HepG2 (cell line): ENCODE data around the gene BAIAP3. TPM values are rescaled to one million over a fixed set of nuclear protein-coding genes. Genes with fewer than 3 reads are reported as not detected.

Experiments
- ATAC-seq: fragments of 200-7000 bp; cut with Tn5 transposase; 3 replicates; pipeline ENCODE4 v1.9.1; 2020; ENCODE audit warnings: mild to moderate bottlenecking, moderate library complexity
- BruUV-seq: library from RNA; stranded (reverse); fragments of 400-500 nt; replicated peaks from 2 replicates; lab custom pipeline; 2021; lab: Mats Ljungman, UMichigan
- CTCF ChIA-PET: fragments of 300-600 bp; formaldehyde crosslinking; extraction: SDS; loops from one replicate; lab custom pipeline; 2021; ENCODE audit warnings: low total read pairs, inconsistent platforms, low intra/inter-chr PET ratio; lab: Yijun Ruan, JAX
- POLR2A ChIA-PET: fragments of 350-600 bp; sonication (Branson Sonifier 250); formaldehyde crosslinking; loops from one replicate; lab custom pipeline; 2020; ENCODE audit warnings: antibody characterized with exemption, inconsistent platforms; lab: Yijun Ruan, JAX
- DNase-seq: peaks from one replicate; pipeline ENCODE4 v3.0.0-alpha.2; 2015; ENCODE audit warnings: low spot score
- FAIRE-seq: peaks from 3 replicates; lab custom pipeline; 2011; peaks lifted over from hg19 to GRCh38; lab: Jason Lieb, UNC
- H2AFZ ChIP-seq: one replicate; pipeline ENCODE4 v1.6.1; 2011; ENCODE audit warnings: low read length, inconsistent platforms
- H3K27ac ChIP-seq: fragments of 300-600 bp; 3 replicates; pipeline ENCODE4 v1.8.0; 2011; ENCODE audit warnings: mixed run types, mild to moderate bottlenecking, mixed read lengths, low read length, inconsistent platforms; ENCODE audit not compliant: insufficient read depth; ENCODE audit errors: extremely low read length
- H3K27me3 ChIP-seq, 2 experiments: fragments of 200-600 bp in 1 of 2; 2 replicates in 1 of 2; 3 replicates in 1 of 2; pipeline versions ENCODE4 v1.6.0 to v1.8.0; 2011; ENCODE audit warnings: low read length in 2 of 2, mild to moderate bottlenecking in 2 of 2, moderate library complexity in 2 of 2, inconsistent platforms in 1 of 2; ENCODE audit not compliant: insufficient read depth in 2 of 2, control insufficient read depth in 1 of 2
- H3K36me3 ChIP-seq, 2 experiments: fragments of 200-600 bp in 1 of 2; replicated peaks in 1 of 2; 2 replicates in 1 of 2; 3 replicates in 1 of 2; pipeline versions ENCODE4 v1.5.1 to v1.8.0; 2011; ENCODE audit warnings: low read length in 2 of 2, inconsistent platforms in 1 of 2; ENCODE audit not compliant: insufficient read depth in 2 of 2, control insufficient read depth in 1 of 2
- H3K4me1 ChIP-seq: 2 replicates; pipeline ENCODE4 v1.5.1; 2012; ENCODE audit warnings: low read length, inconsistent platforms; ENCODE audit not compliant: insufficient read depth
- H3K4me2 ChIP-seq: 2 replicates; pipeline ENCODE4 v1.6.0; 2011; ENCODE audit warnings: low read depth, low read length, inconsistent platforms
- H3K4me3 ChIP-seq, 3 experiments: fragments of 200-600 bp in 1 of 3; sonication (generic), shearing (Covaris generic) in 1 of 3; replicated peaks in 1 of 3; 2 replicates each; pipeline ENCODE4 v1.5.1; 2011 to 2016; ENCODE audit warnings: low read length in 3 of 3, inconsistent platforms in 2 of 3, low read depth in 2 of 3, mild to moderate bottlenecking in 2 of 3, control low read depth in 1 of 3, mixed read lengths in 1 of 3; ENCODE audit not compliant: insufficient read depth in 1 of 3
- H3K79me2 ChIP-seq: one replicate; pipeline ENCODE4 v1.6.1; 2011; ENCODE audit warnings: low read length, inconsistent platforms; ENCODE audit not compliant: insufficient read depth
- H3K9ac ChIP-seq: 2 replicates; pipeline ENCODE4 v1.6.0; 2011; ENCODE audit warnings: mild to moderate bottlenecking, low read depth, low read length, inconsistent platforms; ENCODE audit not compliant: insufficient read depth
- H3K9me3 ChIP-seq: 2 replicates; pipeline ENCODE4 v1.5.1; 2012; ENCODE audit warnings: mild to moderate bottlenecking, low read length
- H4K20me1 ChIP-seq: 2 replicates; pipeline ENCODE4 v1.6.0; 2011; ENCODE audit warnings: inconsistent platforms, mild to moderate bottlenecking, low read length, moderate library complexity; ENCODE audit not compliant: insufficient read depth
- AGO2 ChIP-seq: fragments of 200-400 bp; formaldehyde crosslinking; optimal IDR thresholded peaks from 2 replicates; pipeline ENCODE3; 2017; ENCODE audit warnings: mild to moderate bottlenecking, low read depth, low read length, moderate library complexity
- HOXA9 ChIP-seq: sonication (generic); formaldehyde crosslinking; IDR thresholded peaks from 2 replicates; pipeline ENCODE4 v1.8.1; 2022; ENCODE audit warnings: missing genetic modification reagents, mild to moderate bottlenecking, moderate library complexity, borderline replicate concordance
- SPEN ChIP-seq: sonication (generic); formaldehyde crosslinking; IDR thresholded peaks from 2 replicates; pipeline ENCODE4 v1.5.1; 2020; ENCODE audit warnings: low read depth, mild to moderate bottlenecking, missing genetic modification reagents
- ZFP62 ChIP-seq: sonication (generic); formaldehyde crosslinking; IDR thresholded peaks from 2 replicates; pipeline ENCODE4 v1.4.0; 2020; ENCODE audit warnings: missing genetic modification reagents
- ZNF839 ChIP-seq: sonication (generic); formaldehyde crosslinking; IDR thresholded peaks from 2 replicates; pipeline ENCODE4 v1.4.0; 2020; ENCODE audit warnings: missing genetic modification reagents, mild to moderate bottlenecking, borderline replicate concordance
- WGBS: methylation state at CpG from one replicate; pipeline ENCODE4 v1.1.6; 2017; ENCODE audit warnings: low lambda C conversion rate; 5-methylcytosine and 5-hydroxymethylcytosine counted together
- in situ Hi-C: cut with HindIII; loops from 2 replicates; pipeline ENCODE4 v1.10.0; 2017; ENCODE audit warnings: low pct_unique_long_range_greater_than_20kb; ENCODE audit not compliant: extremely low pct_ligation_motif_present
- intact Hi-C: fragments of 100-400 bp; cut with micrococcal nuclease; formaldehyde crosslinking; loops from one replicate; pipeline ENCODE4 v1.10.0; 2022; ENCODE audit not compliant: unreplicated experiment
- polyA plus RNA-seq, 8 experiments: library from polyadenylated mRNA; depleted of rRNA in 3 of 8; stranded (reverse) in 7 of 8; unstranded in 1 of 8; fragments of >200 nt; fragmentation: Illumina TruSeq in 4 of 8; extraction: Trizol in 4 of 8; gene quantifications; 2 replicates each; pipeline versions ENCODE4 v1.2.1 to v1.2.3, GENCODE V29; 2011 to 2016; ENCODE audit warnings: low read depth in 4 of 8, missing spikeins in 1 of 8, mixed read lengths in 1 of 8; ENCODE audit not compliant: insufficient read depth in 1 of 8
- total RNA-seq, 5 experiments: library from RNA; depleted of rRNA; stranded (reverse); fragments of >200 nt; fragmentation: Illumina TruSeq; extraction: Trizol; gene quantifications; 2 replicates each; pipeline ENCODE4 v1.2.3, GENCODE V29; 2016; ENCODE audit warnings: low read depth in 1 of 5
- TF ChIP-seq, protein P1 (sequence below): sonication (generic); formaldehyde crosslinking; IDR thresholded peaks from 2 replicates; pipeline ENCODE4 v1.8.0; 2023; ENCODE audit warnings: mild to moderate bottlenecking, missing genetic modification reagents

Gene BAIAP3
- total and polyA plus RNA-seq, 2 of the 13 experiments (the other 11 are each of a cell fraction or from before 2014, with no cell fraction given) = 3.2 to 5.7 TPM

DNA sequence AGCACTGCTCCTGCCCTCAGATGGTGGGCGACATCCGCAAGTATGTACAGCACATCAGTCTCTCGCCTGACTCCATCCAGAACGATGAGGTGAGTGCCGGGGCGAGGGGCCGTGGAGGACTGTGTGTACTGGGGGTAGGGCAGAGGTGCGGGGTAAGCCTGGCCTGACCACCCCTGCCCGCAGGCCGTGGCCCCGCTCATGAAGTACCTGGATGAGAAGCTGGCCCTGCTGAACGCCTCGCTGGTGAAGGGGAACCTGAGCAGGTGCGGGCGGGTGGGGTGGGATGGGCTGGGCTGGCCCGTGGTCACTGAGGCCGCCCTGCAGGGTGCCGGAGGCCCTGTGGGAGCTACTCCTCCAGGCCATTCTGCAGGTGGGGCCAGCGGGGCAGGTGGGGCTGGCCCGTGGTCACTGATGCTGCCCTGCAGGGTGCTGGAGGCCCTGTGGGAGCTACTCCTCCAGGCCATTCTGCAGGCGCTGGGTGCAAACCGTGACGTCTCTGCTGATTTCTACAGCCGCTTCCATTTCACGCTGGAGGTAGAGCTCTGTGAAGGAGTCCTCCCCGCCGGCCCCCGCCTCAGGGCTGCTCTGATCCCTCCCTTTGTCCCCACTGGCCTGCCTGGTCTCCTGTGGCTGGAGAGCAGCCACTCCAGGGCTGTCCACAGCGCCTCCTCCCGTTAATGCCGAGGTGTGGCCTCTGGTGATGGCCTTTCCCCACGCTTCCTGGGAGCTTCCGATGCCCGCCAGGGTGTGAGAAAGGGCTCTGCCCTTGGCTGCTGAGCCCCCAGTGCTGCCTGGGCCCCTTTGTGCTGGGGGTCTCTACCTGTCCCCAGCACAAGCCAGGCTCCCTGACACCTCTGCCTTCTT, 13.2 kb downstream of the BAIAP3 start (continued):
- TF ChIP-seq SPEN (CRISPR knock-in tag) = no peak
- TF ChIP-seq, all 625 proteins: peak for 3

DNA sequence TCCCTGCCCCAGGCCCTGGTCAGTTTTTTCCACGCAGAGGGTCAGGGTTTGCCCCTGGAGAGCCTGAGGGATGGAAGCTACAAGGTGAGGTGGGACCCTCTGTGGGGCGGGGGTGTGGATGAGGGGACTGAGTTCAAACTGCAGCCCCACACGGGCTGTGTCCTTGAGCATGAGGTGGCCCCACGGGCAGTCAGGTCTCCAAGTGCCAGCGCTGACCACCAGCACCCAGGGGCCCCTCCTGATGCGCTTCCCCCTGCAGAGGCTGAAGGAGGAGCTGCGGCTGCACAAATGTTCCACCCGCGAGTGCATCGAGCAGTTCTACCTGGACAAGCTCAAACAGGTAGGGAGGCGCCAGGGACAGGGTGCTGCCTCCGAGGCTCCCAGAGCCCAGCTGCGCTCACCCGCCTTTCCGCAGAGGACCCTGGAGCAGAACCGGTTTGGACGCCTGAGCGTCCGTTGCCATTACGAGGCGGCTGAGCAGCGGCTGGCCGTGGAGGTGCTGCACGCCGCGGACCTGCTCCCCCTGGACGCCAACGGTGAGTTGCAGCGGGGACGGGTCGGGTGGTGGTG, 13.9 kb downstream of the BAIAP3 start:
- in situ Hi-C loops (no loop called here), intact Hi-C loops (no loop called here)
- FAIRE-seq (no peak), DNase-seq (no peak), ATAC-seq (no peak)
- Histone ChIP-seq H3K36me3 (peaks cover 6 to 14% of the 10 kb centered on the region in 2 experiments; a peak in 4 of 5 replicates), H3K27me3 (no peaks in the 10 kb centered on the region; a peak in 1 of 5 replicates), H3K79me2 (peaks cover 19% of the 10 kb centered on the region), H3K4me2 (no peak overlapping the region), H4K20me1 (no peaks in the 10 kb centered on the region), H3K27ac (no peak overlapping the region), H3K9ac (no peak overlapping the region), H3K4me1 (peaks cover 26% of the 10 kb centered on the region), H3K4me3 (no peak overlapping the region), H2AFZ (no peak overlapping the region), H3K9me3 (no peaks in the 10 kb centered on the region)
- ChIA-PET POLR2A (no interaction called here), CTCF (no interaction called here)
- BruUV-seq = no TSS peak
- no peak for TF ChIP-seq ZFP62 (CRISPR knock-in tag)
- no peak for TF ChIP-seq HOXA9 (CRISPR knock-in tag)
- TF ChIP-seq ZNF839 (CRISPR knock-in tag) = no peak
- TF ChIP-seq, protein P1, sequence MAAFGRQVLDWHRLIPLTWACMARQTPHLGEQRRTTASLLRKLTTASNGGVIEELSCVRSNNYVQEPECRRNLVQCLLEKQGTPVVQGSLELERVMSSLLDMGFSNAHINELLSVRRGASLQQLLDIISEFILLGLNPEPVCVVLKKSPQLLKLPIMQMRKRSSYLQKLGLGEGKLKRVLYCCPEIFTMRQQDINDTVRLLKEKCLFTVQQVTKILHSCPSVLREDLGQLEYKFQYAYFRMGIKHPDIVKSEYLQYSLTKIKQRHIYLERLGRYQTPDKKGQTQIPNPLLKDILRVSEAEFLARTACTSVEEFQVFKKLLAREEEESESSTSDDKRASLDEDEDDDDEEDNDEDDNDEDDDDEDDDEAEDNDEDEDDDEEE (CRISPR knock-in tag) = no peak
- TF ChIP-seq AGO2 = peak; percentile 13
- WGBS = 92% methylated on average over 22 of the region's 31 CpGs
